PC-9 (cell line): ENCODE results near the gene P4HB. TPM values are rescaled to one million over a fixed set of nuclear protein-coding genes. Genes with fewer than 3 reads are reported as not detected.

Experiments used
- BruUV-seq: library from RNA; stranded (reverse); fragments of 400-500 nt; replicated peaks from 2 replicates; lab custom pipeline; 2021; lab: Mats Ljungman, UMichigan
- CTCF ChIA-PET: fragments of 300-600 bp; sonication (Branson Sonifier 250); formaldehyde crosslinking; loops from one replicate; lab custom pipeline; 2022; ENCODE audit warnings: antibody characterized with exemption; lab: Charles Lee
- POLR2A ChIA-PET: fragments of 300-600 bp; sonication (Branson Sonifier 250); formaldehyde crosslinking; loops from one replicate; lab custom pipeline; 2022; ENCODE audit warnings: antibody characterized with exemption; ENCODE audit not compliant: unreplicated experiment; lab: Charles Lee
- DNase-seq, 2 experiments: peaks; one replicate each; pipeline versions ENCODE4 v3.0.0 to v3.0.0-alpha.2; 2015 to 2022; ENCODE audit warnings: mixed read lengths in 1 of 2
- H2AFZ ChIP-seq: fragments of 200-600 bp; sonication (generic); 2 replicates; pipeline ENCODE4 v1.8.1; 2017; ENCODE audit warnings: antibody characterized with exemption
- H3F3A ChIP-seq: fragments of 200-600 bp; sonication (generic); 2 replicates; pipeline ENCODE4 v1.8.1; 2017; ENCODE audit warnings: antibody characterized with exemption, mild to moderate bottlenecking, low read depth; ENCODE audit not compliant: insufficient read depth
- H3K27ac ChIP-seq: fragments of 200-600 bp; sonication (generic); 2 replicates; pipeline ENCODE4 v1.6.1; 2016; ENCODE audit warnings: mixed run types
- H3K27me3 ChIP-seq: fragments of 200-600 bp; sonication (generic); 2 replicates; pipeline ENCODE4 v1.6.1; 2016; ENCODE audit warnings: low read depth, mixed run types; ENCODE audit not compliant: insufficient read depth
- H3K36me3 ChIP-seq: fragments of 200-600 bp; sonication (generic); 2 replicates; pipeline ENCODE4 v1.6.1; 2016; ENCODE audit warnings: low read depth, mixed run types
- H3K4me1 ChIP-seq: fragments of 200-600 bp; sonication (generic); replicated peaks from 2 replicates; pipeline ENCODE4 v1.6.1; 2016; ENCODE audit warnings: mixed run types; ENCODE audit not compliant: insufficient read depth
- H3K4me2 ChIP-seq: fragments of 200-600 bp; sonication (generic); 2 replicates; pipeline ENCODE4 v1.6.1; 2017; ENCODE audit warnings: mixed run types
- H3K4me3 ChIP-seq: fragments of 200-600 bp; sonication (generic); 2 replicates; pipeline ENCODE4 v1.6.1; 2016; ENCODE audit warnings: mixed run types
- H3K79me2 ChIP-seq: fragments of 200-600 bp; sonication (generic); 2 replicates; pipeline ENCODE4 v1.6.1; 2017; ENCODE audit warnings: low read depth, mixed run types
- H3K9me2 ChIP-seq: fragments of 200-600 bp; sonication (generic); 2 replicates; pipeline ENCODE4 v1.8.1; 2017; ENCODE audit warnings: mild to moderate bottlenecking; ENCODE audit not compliant: insufficient read depth
- H3K9me3 ChIP-seq: fragments of 200-600 bp; sonication (generic); 2 replicates; pipeline ENCODE4 v1.8.1; 2016; ENCODE audit warnings: low read depth; ENCODE audit not compliant: insufficient read depth
- H4K20me1 ChIP-seq: fragments of 200-600 bp; sonication (generic); 2 replicates; pipeline ENCODE4 v1.8.1; 2017; ENCODE audit not compliant: insufficient read depth
- CTCF ChIP-seq: fragments of 200-600 bp; sonication (generic); conservative IDR thresholded peaks from 2 replicates; pipeline ENCODE4 v1.6.1; 2017; ENCODE audit warnings: mixed run types, antibody characterized with exemption, mild to moderate bottlenecking, moderate library complexity
- EZH2 ChIP-seq: fragments of 200-600 bp; sonication (generic); IDR thresholded peaks from 2 replicates; pipeline ENCODE4 v1.8.0; 2017; ENCODE audit warnings: antibody characterized with exemption, low read depth
- intact Hi-C: fragments of 100-400 bp; cut with micrococcal nuclease; formaldehyde crosslinking; loops from one replicate; pipeline ENCODE4 v1.10.0; 2022; ENCODE audit not compliant: unreplicated experiment
- total RNA-seq: library from RNA; stranded (reverse); gene quantifications from 2 replicates; pipeline ENCODE4 v1.2.3, GENCODE V29; 2021

P4HB gene
- total RNA-seq, 1 experiment from 2014 or later, result 636 TPM

GRCh38 chr17:81802856-81803643 is 57.3 kb downstream of the P4HB start:
- H4K20me1 ChIP-seq, result no peaks in the 10 kb centered on the region
- no peak for DNase-seq
- no peaks in the 10 kb centered on the region for H3K79me2 ChIP-seq
- TF ChIP-seq EZH2 (no peak), CTCF (no peak)
- no peaks in the 10 kb centered on the region for H3K9me2 ChIP-seq
- H3K36me3 ChIP-seq, result no peaks in the 10 kb centered on the region
- H3K27me3 ChIP-seq, result peaks cover 34% of the 10 kb centered on the region; the same call in 1 of the 2 replicates
- no peaks in the 10 kb centered on the region for H3K4me1 ChIP-seq
- H3K4me2 ChIP-seq, result no peak overlapping the region
- no peak overlapping the region for H2AFZ ChIP-seq
- no peaks in the 10 kb centered on the region for H3F3A ChIP-seq
- H3K27ac ChIP-seq, result no peak overlapping the region
- no TSS peak for BruUV-seq
- H3K9me3 ChIP-seq, result no peaks in the 10 kb centered on the region
- no peak overlapping the region for H3K4me3 ChIP-seq
- ChIA-PET CTCF (no interaction called here), POLR2A (no interaction called here)
- intact Hi-C loops, result no loop called here

- CTCF ChIA-PET, result no interaction called here
Observed at GRCh38 chr17:81802048-81802758, 58.1 kb downstream of the P4HB start.

GRCh38 chr17:81801327-81801726 is 59.0 kb downstream of the P4HB start:
- TF ChIP-seq EZH2 (no peak), CTCF (no peak)
- H3K27ac ChIP-seq, result no peak overlapping the region
- DNase-seq, result no peak
- BruUV-seq, result no TSS peak
- H3K9me2 ChIP-seq, result no peaks in the 10 kb centered on the region
- no peaks in the 10 kb centered on the region for H3K4me1 ChIP-seq
- no peaks in the 10 kb centered on the region for H3F3A ChIP-seq
- intact Hi-C loops, result no loop called here
- H3K9me3 ChIP-seq, result no peaks in the 10 kb centered on the region
- CTCF ChIA-PET, result no interaction called here
- no peak overlapping the region for H3K4me3 ChIP-seq
- H3K27me3 ChIP-seq, result peaks cover 16% of the 10 kb centered on the region; the same call in 1 of the 2 replicates
- H3K4me2 ChIP-seq, result no peak overlapping the region
- no peaks in the 10 kb centered on the region for H3K36me3 ChIP-seq
- no peaks in the 10 kb centered on the region for H3K79me2 ChIP-seq
- POLR2A ChIA-PET, result no interaction called here
- no peaks in the 10 kb centered on the region for H4K20me1 ChIP-seq
- no peak overlapping the region for H2AFZ ChIP-seq

More at GRCh38 chr17:81802048-81802758, 58.1 kb downstream of the P4HB start:
- Histone ChIP-seq H3K9me2 (no peaks in the 10 kb centered on the region), H2AFZ (no peak overlapping the region), H3K4me1 (no peaks in the 10 kb centered on the region), H3K79me2 (no peaks in the 10 kb centered on the region), H3K27me3 (peaks cover 25% of the 10 kb centered on the region; the same call in 1 of the 2 replicates), H4K20me1 (no peaks in the 10 kb centered on the region), H3K36me3 (no peaks in the 10 kb centered on the region), H3K27ac (no peak overlapping the region), H3K4me2 (no peak overlapping the region), H3K9me3 (no peaks in the 10 kb centered on the region), H3F3A (no peaks in the 10 kb centered on the region), H3K4me3 (no peak overlapping the region)
- POLR2A ChIA-PET, result no interaction called here
- TF ChIP-seq EZH2 (no peak), CTCF (no peak)
- intact Hi-C loops, result no loop called here
- DNase-seq, result no peak
- no TSS peak for BruUV-seq
